Activated B cell treated with CpG ODN at 0.5 μM for 24 hours (primary cell): ENCODE data around the gene FGF9. TPM values are rescaled to one million over a fixed set of nuclear protein-coding genes. Genes with fewer than 3 reads are reported as not detected.

ENCODE experiments used
- ATAC-seq: fragments of 200-7000 bp; cut with Tn5 transposase; one replicate; pipeline ENCODE4 v1.10.0; 2021; ENCODE audit warnings: low read depth, mild to moderate bottlenecking, moderate library complexity
- CTCF ChIA-PET: fragments of 350-600 bp; sonication (Branson Sonifier 250); formaldehyde crosslinking; loops from one replicate; lab custom pipeline; 2021; ENCODE audit warnings: antibody characterized with exemption; lab: Charles Lee
- POLR2A ChIA-PET: fragments of 350-600 bp; sonication (Branson Sonifier 250); formaldehyde crosslinking; loops from one replicate; lab custom pipeline; 2021; ENCODE audit warnings: antibody characterized with exemption; lab: Charles Lee
- DNase-seq: peaks from one replicate; pipeline ENCODE4 v3.0.0; 2022
- H3K27ac Mint-ChIP-seq: one replicate; pipeline ENCODE4 v1.8.0; 2020; ENCODE audit warnings: mixed read lengths
- H3K27me3 Mint-ChIP-seq: one replicate; pipeline ENCODE4 v1.8.0; 2021; ENCODE audit warnings: mixed read lengths
- H3K36me3 Mint-ChIP-seq: one replicate; pipeline ENCODE4 v1.8.0; 2021; ENCODE audit warnings: low read depth, mixed read lengths
- H3K4me1 Mint-ChIP-seq: one replicate; pipeline ENCODE4 v1.8.0; 2021; ENCODE audit warnings: mixed read lengths
- H3K4me3 Mint-ChIP-seq: one replicate; pipeline ENCODE4 v1.8.0; 2020; ENCODE audit warnings: mild to moderate bottlenecking, mixed read lengths
- H3K9me3 Mint-ChIP-seq: one replicate; pipeline ENCODE4 v1.8.0; 2020; ENCODE audit warnings: mixed read lengths
- intact Hi-C: fragments of 100-400 bp; cut with micrococcal nuclease; formaldehyde crosslinking; loops from one replicate; pipeline ENCODE4 v1.15.1; 2024
- total RNA-seq: library from RNA; stranded (reverse); gene quantifications from 2 replicates; pipeline ENCODE4 v1.2.3, GENCODE V29; 2022
- TF ChIP-seq, protein P1 (sequence below): fragments of 200-600 bp; IDR thresholded peaks from one replicate; pipeline ENCODE4 v1.8.0; 2022; ENCODE audit warnings: antibody characterized with exemption, mild to moderate bottlenecking

The FGF9 gene
- total RNA-seq, 1 donor from 2014 or later = 0.22 TPM

- DNase-seq (no peak), ATAC-seq (no peak)
- POLR2A ChIA-PET = interaction anchor here (1.6 to 5.0 kb wide), 2 partner anchors 67 to 495 kb away, joined by 5 to 40 read pairs; partner anchors contain the start of gene MICU2
- peaks cover 48% of the 10 kb centered on the region for H3K4me1 Mint-ChIP-seq
- intact Hi-C loops = loop anchor here (2.0 to 10.0 kb wide), 7 partner anchors 217 to 1717 kb away; partner anchors contain the start of genes CRYL1, LATS2, ZDHHC20 and ZMYM2
- CTCF ChIA-PET = interaction anchor here (2.1 kb wide), 1 partner anchor 34 kb away, joined by 19 read pairs; no protein-coding TSS in a partner anchor
- H3K27ac Mint-ChIP-seq = peak overlapping the region; percentile 61
- peaks cover 49% of the 10 kb centered on the region for H3K27me3 Mint-ChIP-seq
- H3K36me3 Mint-ChIP-seq = no peaks in the 10 kb centered on the region
- TF ChIP-seq, protein P1, sequence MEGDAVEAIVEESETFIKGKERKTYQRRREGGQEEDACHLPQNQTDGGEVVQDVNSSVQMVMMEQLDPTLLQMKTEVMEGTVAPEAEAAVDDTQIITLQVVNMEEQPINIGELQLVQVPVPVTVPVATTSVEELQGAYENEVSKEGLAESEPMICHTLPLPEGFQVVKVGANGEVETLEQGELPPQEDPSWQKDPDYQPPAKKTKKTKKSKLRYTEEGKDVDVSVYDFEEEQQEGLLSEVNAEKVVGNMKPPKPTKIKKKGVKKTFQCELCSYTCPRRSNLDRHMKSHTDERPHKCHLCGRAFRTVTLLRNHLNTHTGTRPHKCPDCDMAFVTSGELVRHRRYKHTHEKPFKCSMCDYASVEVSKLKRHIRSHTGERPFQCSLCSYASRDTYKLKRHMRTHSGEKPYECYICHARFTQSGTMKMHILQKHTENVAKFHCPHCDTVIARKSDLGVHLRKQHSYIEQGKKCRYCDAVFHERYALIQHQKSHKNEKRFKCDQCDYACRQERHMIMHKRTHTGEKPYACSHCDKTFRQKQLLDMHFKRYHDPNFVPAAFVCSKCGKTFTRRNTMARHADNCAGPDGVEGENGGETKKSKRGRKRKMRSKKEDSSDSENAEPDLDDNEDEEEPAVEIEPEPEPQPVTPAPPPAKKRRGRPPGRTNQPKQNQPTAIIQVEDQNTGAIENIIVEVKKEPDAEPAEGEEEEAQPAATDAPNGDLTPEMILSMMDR = no peak
- peak overlapping the region; percentile 85 for H3K4me3 Mint-ChIP-seq
- no peaks in the 10 kb centered on the region for H3K9me3 Mint-ChIP-seq
Measured at GRCh38 chr13:21671620-21672286, 880 bp downstream of the FGF9 start.

DNA sequence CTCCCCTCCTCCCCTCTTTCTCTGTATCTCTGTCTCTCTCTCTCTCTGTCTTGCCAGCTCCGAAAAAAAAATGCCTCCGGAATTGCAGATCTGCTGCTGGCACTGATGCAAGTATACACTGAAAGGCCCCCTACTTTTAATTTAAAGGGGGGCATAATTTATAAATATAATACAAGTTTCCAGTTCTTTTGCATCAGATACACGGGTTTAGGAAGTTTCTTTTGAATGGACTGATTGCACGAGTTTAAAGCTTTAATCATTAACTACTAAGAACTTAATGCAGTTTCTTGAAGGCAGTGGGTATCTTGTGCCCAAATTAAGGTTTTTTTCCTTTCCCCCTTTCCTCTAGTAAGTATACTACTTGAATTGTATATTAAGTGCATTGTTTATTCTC is 1.4 kb downstream of the FGF9 start:
- intact Hi-C loops = loop anchor here (10.0 kb wide), 6 partner anchors 217 to 1717 kb away; partner anchors contain the start of genes CRYL1, LATS2, ZDHHC20 and ZMYM2
- Mint-ChIP-seq H3K4me3 (peak overlapping the region; percentile 78), H3K27ac (no peak overlapping the region), H3K4me1 (peaks cover 48% of the 10 kb centered on the region), H3K27me3 (peaks cover 50% of the 10 kb centered on the region), H3K36me3 (no peaks in the 10 kb centered on the region), H3K9me3 (no peaks in the 10 kb centered on the region)
- DNase-seq = no peak
- TF ChIP-seq, protein P1 = no peak
- ATAC-seq = no peak
- POLR2A ChIA-PET = interaction anchor here (1.3 to 2.0 kb wide), 2 partner anchors 69 to 443 kb away, joined by 3 to 8 read pairs; partner anchors contain the start of gene MICU2
- CTCF ChIA-PET = no interaction called here

DNA sequence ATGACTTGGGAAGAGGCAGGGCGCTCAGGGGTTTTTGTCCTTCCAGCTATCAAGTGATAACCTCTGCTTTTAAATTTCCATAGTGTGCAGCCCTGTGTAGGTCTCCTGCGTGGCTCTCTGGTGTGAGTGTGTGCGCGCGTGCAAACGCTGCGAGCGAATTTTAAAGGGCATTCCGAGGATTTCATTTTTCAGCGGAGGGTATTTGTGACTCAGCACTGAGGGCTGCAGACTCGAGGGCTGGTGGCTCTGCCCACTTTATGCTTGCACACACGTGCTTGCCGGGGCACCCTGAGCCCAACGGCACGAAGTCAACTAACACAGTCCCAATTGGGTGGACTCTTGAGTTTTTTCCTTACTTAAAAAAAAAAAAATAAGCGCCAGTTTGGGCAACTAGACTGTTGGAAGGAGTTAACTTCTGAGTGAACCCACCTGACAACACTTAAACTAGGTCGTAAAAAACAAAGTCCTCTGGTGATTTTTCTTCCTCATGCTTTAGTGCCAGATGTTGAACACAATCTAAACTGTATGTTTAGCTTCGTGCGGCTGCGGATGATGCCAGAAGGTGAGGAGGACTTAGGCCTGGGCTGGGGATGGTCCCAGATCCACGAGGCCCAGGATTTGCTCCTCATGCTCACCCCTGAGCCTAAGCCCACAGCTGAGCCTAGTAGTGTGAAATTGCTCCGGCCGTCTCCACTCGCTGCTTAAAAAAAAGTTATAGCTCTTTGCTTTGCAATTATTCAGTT is 2.1 kb downstream of the FGF9 start:
- Mint-ChIP-seq H3K9me3 (no peaks in the 10 kb centered on the region), H3K36me3 (no peaks in the 10 kb centered on the region), H3K4me3 (peak overlapping the region; percentile 78), H3K4me1 (peaks cover 48% of the 10 kb centered on the region), H3K27me3 (peaks cover 49% of the 10 kb centered on the region), H3K27ac (peak overlapping the region; percentile 5)
- ATAC-seq (no peak), DNase-seq (no peak)
- ChIA-PET CTCF (interaction anchor here (0.7 kb wide), 1 partner anchor 1123 kb away, joined by 4 read pairs; no protein-coding TSS in a partner anchor), POLR2A (interaction anchor here (1.3 to 2.0 kb wide), 2 partner anchors 69 to 442 kb away, joined by 3 to 8 read pairs; partner anchors contain the start of gene MICU2)
- intact Hi-C loops = loop anchor here (10.0 kb wide), 6 partner anchors 218 to 1718 kb away; partner anchors contain the start of genes CRYL1, LATS2, ZDHHC20 and ZMYM2
- TF ChIP-seq, protein P1 = no peak

DNA sequence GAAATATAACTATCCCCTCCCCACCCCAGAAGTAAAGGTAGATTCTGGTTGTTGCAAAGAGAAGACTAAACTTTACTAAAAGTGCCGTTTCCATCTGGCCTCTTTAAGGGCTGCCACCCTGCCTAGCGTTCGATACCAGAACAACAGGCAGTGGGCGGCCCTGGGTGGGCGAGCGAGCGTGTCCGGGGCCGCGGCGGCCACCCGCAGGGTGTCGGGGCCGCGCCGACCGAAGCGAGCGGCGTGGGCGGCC is 2.6 kb downstream of the FGF9 start:
- POLR2A ChIA-PET = interaction anchor here (1.3 to 2.0 kb wide), 2 partner anchors 70 to 441 kb away, joined by 3 to 8 read pairs; partner anchors contain the start of gene MICU2
- Mint-ChIP-seq H3K27me3 (peaks cover 45% of the 10 kb centered on the region), H3K9me3 (no peaks in the 10 kb centered on the region), H3K4me1 (peaks cover 47% of the 10 kb centered on the region), H3K27ac (peak overlapping the region; percentile 5), H3K4me3 (peak overlapping the region; percentile 78), H3K36me3 (no peaks in the 10 kb centered on the region)
- TF ChIP-seq, protein P1 = no peak
- intact Hi-C loops = loop anchor here (10.0 kb wide), 6 partner anchors 219 to 1719 kb away; partner anchors contain the start of genes CRYL1, LATS2, ZDHHC20 and ZMYM2
- ATAC-seq (peak; percentile 36), DNase-seq (no peak)
- CTCF ChIA-PET = interaction anchor here (0.7 kb wide), 1 partner anchor 1122 kb away, joined by 4 read pairs; no protein-coding TSS in a partner anchor
